Mesothelial cell of epicardium (in vitro differentiated cells): Measurements from ENCODE around the gene IFNB1. TPM values are rescaled to one million over a fixed set of nuclear protein-coding genes. Genes with fewer than 3 reads are reported as not detected.

Experiments
- DNase-seq, 2 experiments: peaks; one replicate each; pipeline ENCODE4 v3.0.0; 2021; ENCODE audit warnings: low spot score in 2 of 2; ENCODE audit not compliant: unreplicated experiment in 2 of 2
- H3K27ac Mint-ChIP-seq: 2 replicates; pipeline ENCODE4 v1.8.0; 2021; ENCODE audit warnings: mixed read lengths
- H3K27me3 Mint-ChIP-seq: 2 replicates; pipeline ENCODE4 v1.8.0; 2021; ENCODE audit warnings: low read depth, mixed read lengths
- H3K36me3 Mint-ChIP-seq: 2 replicates; pipeline ENCODE4 v1.8.0; 2021; ENCODE audit warnings: mixed read lengths
- H3K4me1 Mint-ChIP-seq: 2 replicates; pipeline ENCODE4 v1.8.0; 2021; ENCODE audit warnings: mixed read lengths
- H3K4me3 Mint-ChIP-seq: 2 replicates; pipeline ENCODE4 v1.8.0; 2021; ENCODE audit warnings: mild to moderate bottlenecking, moderate library complexity, mixed read lengths
- H3K9me3 Mint-ChIP-seq: 2 replicates; pipeline ENCODE4 v1.8.0; 2021; ENCODE audit warnings: mixed read lengths
- total RNA-seq: library from RNA; stranded (reverse); gene quantifications from 3 replicates; pipeline ENCODE4 v1.2.1, GENCODE V29; 2021
- TF ChIP-seq, protein P1 (sequence below): fragments of 200-600 bp; sonication (generic); IDR thresholded peaks from one replicate; pipeline ENCODE4 v1.5.0; 2021; ENCODE audit warnings: antibody characterized with exemption; ENCODE audit not compliant: unreplicated experiment

IFNB1 gene
- total RNA-seq, 1 donor from 2014 or later, result not detected

DNA sequence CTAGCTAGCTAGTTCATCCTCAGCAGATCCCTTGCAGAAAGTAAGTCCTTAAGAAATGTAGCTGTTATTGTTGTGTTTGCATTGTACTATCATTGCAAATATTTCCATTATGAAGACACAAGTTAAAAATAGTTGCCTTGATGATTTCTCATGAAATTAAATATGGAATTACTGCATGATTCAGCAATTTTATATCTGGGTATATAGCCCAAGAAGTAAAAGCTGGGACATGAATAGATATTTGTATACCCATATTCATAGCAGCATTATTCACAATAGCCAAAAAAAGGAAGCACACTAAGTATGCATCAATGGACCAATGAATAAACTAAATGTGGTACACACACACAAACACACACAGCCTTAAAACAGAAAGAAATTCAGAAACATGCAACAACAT, 6.8 kb downstream of the IFNB1 start:
- Mint-ChIP-seq H3K36me3 (no peaks in the 10 kb centered on the region), H3K27ac (no peak overlapping the region), H3K27me3 (peaks cover 5% of the 10 kb centered on the region), H3K4me3 (no peak overlapping the region), H3K4me1 (peaks cover 11% of the 10 kb centered on the region), H3K9me3 (peaks cover 5% of the 10 kb centered on the region)
- DNase-seq, result no peak
- TF ChIP-seq, protein P1, sequence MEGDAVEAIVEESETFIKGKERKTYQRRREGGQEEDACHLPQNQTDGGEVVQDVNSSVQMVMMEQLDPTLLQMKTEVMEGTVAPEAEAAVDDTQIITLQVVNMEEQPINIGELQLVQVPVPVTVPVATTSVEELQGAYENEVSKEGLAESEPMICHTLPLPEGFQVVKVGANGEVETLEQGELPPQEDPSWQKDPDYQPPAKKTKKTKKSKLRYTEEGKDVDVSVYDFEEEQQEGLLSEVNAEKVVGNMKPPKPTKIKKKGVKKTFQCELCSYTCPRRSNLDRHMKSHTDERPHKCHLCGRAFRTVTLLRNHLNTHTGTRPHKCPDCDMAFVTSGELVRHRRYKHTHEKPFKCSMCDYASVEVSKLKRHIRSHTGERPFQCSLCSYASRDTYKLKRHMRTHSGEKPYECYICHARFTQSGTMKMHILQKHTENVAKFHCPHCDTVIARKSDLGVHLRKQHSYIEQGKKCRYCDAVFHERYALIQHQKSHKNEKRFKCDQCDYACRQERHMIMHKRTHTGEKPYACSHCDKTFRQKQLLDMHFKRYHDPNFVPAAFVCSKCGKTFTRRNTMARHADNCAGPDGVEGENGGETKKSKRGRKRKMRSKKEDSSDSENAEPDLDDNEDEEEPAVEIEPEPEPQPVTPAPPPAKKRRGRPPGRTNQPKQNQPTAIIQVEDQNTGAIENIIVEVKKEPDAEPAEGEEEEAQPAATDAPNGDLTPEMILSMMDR, result no peak

DNA sequence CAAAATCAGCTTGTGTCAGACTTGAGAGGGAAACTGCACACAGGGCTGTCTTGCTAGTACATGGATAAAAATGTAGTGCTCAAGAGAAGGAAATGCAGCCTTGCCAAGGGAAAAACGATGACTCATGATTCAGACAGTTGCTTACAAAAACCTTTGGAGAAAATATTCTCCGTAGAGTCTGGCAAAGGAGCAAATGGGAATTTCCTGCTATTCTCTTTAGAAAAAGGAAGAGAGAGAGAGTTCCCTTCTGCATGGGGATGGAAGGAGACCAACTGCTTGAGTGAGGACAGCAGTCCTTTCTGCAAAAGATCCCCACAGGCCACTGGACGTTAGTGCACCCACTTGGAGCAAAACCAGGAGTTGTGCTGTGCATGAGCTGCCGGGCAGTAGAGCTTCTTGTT, 7.6 kb downstream of the IFNB1 start:
- Mint-ChIP-seq H3K27me3 (peaks cover 5% of the 10 kb centered on the region), H3K36me3 (no peaks in the 10 kb centered on the region), H3K4me1 (peaks cover 11% of the 10 kb centered on the region), H3K9me3 (peaks cover 5% of the 10 kb centered on the region), H3K27ac (peak overlapping the region; percentile 35), H3K4me3 (no peak overlapping the region)
- DNase-seq, result no peak
- TF ChIP-seq, protein P1, result no peak

DNA sequence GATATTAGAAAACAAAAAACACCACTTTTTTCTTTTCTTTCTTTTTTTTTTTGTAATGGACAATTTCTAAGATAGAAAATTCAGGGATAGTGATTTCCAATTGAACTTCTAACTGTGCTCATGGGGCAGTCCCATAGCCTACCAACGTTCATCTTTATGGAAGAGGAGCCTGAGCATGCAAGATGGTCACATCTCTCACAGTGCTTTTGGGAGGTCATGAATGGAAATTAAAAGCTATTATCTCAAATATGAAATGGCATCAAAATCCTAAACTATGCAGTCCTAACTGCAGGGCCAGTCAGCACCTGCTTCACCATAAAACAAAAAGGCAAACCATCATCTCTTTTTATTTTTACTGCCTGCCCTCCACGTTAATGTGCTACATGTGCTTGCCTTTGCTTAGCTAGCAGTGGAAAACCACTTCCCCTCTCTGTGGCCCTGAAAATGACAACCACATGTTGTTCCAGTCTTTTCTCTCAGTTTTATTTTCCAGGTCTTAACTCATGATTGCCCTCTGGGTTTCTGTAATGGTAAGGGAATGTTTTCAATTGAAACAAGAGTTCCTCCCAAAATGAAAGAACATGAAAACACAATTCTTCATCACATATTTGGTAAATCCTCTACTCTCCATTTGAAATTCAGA, 16.7 kb downstream of the IFNB1 start:
- peaks cover 5% of the 10 kb centered on the region for H3K4me1 Mint-ChIP-seq
- no peak overlapping the region for H3K4me3 Mint-ChIP-seq
- no peaks in the 10 kb centered on the region for H3K9me3 Mint-ChIP-seq
- no peaks in the 10 kb centered on the region for H3K36me3 Mint-ChIP-seq
- TF ChIP-seq, protein P1, result no peak
- DNase-seq, result no peak
- H3K27me3 Mint-ChIP-seq, result peaks cover 1% of the 10 kb centered on the region
- H3K27ac Mint-ChIP-seq, result no peak overlapping the region

DNA sequence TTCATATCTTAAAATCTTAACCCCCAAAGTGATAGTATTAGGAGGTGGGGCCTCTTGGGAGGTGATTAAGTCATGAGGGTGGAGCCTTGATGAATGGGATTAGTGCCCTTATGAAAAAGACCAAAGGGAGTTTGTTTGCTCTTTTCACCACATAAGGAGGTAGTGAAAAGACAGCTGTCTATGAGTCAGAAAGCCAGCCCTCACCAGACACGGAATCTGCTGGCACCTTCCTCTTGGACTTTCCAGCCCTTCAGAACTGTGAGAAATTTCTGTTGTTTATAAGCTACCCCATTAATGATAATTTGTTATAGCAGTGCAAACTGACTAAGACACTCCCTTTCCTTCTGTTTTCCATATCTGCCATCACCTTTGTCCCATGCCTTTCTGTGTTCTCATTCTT, 20.8 kb downstream of the IFNB1 start:
- H3K9me3 Mint-ChIP-seq, result no peaks in the 10 kb centered on the region
- no peak for DNase-seq
- TF ChIP-seq, protein P1, result no peak
- no peaks in the 10 kb centered on the region for H3K27me3 Mint-ChIP-seq
- no peak overlapping the region for H3K27ac Mint-ChIP-seq
- H3K4me1 Mint-ChIP-seq, result peaks cover 5% of the 10 kb centered on the region
- H3K4me3 Mint-ChIP-seq, result no peak overlapping the region
- no peaks in the 10 kb centered on the region for H3K36me3 Mint-ChIP-seq

DNA sequence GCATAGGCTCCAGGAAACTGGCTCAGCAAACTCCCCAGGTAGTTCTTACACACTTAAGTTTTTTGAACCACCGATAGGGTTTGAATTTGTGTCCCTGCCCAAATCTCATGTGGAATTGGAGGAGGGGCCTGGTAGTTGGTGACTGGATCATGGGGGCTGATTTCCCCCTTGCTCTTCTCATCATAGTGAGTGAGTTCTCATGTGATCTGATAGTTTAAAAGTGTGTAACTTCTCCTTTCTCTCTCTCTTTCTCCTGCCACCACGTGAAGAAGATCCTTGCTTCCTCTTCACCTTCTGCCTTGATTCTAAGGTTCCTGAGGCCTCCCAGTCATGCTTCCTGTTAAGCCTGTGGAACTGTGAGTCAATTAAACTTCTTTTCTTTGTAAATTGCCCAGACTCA, 23.9 kb downstream of the IFNB1 start:
- Mint-ChIP-seq H3K4me3 (no peak overlapping the region), H3K27me3 (no peaks in the 10 kb centered on the region), H3K36me3 (no peaks in the 10 kb centered on the region), H3K27ac (no peak overlapping the region), H3K4me1 (no peaks in the 10 kb centered on the region), H3K9me3 (no peaks in the 10 kb centered on the region)
- DNase-seq, result no peak
- TF ChIP-seq, protein P1, result no peak

DNA sequence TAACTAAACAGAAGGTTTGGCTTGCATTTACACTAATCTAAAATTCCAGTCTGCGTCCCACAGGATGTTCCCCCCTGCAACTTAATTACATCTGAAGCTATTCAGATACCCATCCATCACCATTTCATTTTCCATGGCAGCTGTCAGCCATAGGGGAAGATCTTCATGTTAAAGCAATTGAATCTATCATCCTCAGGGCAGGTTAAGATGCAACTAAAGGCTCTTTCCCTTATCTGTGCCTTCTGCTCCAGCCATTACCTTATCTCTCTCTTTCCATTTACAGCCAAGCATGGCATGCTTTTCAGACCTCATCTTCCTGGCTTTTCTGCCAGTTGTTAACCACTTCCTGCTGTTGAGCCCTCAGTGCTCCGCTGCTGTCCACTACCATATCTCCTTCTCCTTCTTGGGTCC, 30.5 kb downstream of the IFNB1 start:
- H3K9me3 Mint-ChIP-seq, result no peaks in the 10 kb centered on the region
- DNase-seq, result no peak
- no peak overlapping the region for H3K27ac Mint-ChIP-seq
- no peaks in the 10 kb centered on the region for H3K4me1 Mint-ChIP-seq
- TF ChIP-seq, protein P1, result no peak
- no peaks in the 10 kb centered on the region for H3K36me3 Mint-ChIP-seq
- no peaks in the 10 kb centered on the region for H3K27me3 Mint-ChIP-seq
- H3K4me3 Mint-ChIP-seq, result no peak overlapping the region
